Panc1 (cell line): ENCODE results near the gene PADI6.

Experiments
- POLR2AphosphoS5 ChIP-seq: IDR thresholded peaks from 2 replicates; pipeline ENCODE4 v1.6.1; 2012; ENCODE audit warnings: mild to moderate bottlenecking, low read depth, low read length, moderate library complexity
- SIN3A ChIP-seq: IDR thresholded peaks from 2 replicates; pipeline ENCODE4 v1.6.1; 2012; ENCODE audit warnings: low read depth, mild to moderate bottlenecking, low read length, moderate library complexity, borderline replicate concordance; ENCODE audit not compliant: insufficient read depth
- TF ChIP-seq, protein P1 (sequence below): fragments of 450-650 bp; IDR thresholded peaks from 2 replicates; pipeline ENCODE4 v1.5.1; 2017; ENCODE audit warnings: mild to moderate bottlenecking
- TF ChIP-seq, protein P2 (sequence below), 2 experiments: IDR thresholded peaks; 2 replicates each; pipeline ENCODE4 v1.6.1; 2011 to 2012; ENCODE audit warnings: low read depth in 2 of 2, control low read depth in 1 of 2, low read length in 1 of 2, mild to moderate bottlenecking in 1 of 2, moderate library complexity in 1 of 2; ENCODE audit not compliant: insufficient read depth in 1 of 2

DNA sequence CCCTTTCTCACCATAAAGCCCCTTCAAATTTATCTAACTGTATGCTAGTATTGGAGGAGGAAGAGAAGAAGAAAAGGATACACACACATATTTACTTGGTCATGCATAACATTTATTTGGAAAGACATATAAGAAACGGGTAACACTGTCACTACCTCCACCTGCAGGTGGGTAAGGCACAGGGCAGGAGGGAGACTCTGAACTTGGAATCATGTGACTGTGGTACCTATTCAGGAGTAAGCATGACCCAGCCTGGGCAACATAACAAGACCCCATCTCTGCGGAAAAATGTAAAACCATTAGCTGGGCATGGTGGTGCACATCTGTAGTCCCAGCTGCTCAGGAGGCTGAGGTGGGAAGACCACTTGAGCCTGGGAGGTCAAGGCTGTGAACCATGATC lies 1.4 kb upstream of the PADI6 start:
- TF ChIP-seq, protein P1, sequence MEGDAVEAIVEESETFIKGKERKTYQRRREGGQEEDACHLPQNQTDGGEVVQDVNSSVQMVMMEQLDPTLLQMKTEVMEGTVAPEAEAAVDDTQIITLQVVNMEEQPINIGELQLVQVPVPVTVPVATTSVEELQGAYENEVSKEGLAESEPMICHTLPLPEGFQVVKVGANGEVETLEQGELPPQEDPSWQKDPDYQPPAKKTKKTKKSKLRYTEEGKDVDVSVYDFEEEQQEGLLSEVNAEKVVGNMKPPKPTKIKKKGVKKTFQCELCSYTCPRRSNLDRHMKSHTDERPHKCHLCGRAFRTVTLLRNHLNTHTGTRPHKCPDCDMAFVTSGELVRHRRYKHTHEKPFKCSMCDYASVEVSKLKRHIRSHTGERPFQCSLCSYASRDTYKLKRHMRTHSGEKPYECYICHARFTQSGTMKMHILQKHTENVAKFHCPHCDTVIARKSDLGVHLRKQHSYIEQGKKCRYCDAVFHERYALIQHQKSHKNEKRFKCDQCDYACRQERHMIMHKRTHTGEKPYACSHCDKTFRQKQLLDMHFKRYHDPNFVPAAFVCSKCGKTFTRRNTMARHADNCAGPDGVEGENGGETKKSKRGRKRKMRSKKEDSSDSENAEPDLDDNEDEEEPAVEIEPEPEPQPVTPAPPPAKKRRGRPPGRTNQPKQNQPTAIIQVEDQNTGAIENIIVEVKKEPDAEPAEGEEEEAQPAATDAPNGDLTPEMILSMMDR = no peak
- TF ChIP-seq POLR2AphosphoS5 = no peak
- TF ChIP-seq, protein P2, sequence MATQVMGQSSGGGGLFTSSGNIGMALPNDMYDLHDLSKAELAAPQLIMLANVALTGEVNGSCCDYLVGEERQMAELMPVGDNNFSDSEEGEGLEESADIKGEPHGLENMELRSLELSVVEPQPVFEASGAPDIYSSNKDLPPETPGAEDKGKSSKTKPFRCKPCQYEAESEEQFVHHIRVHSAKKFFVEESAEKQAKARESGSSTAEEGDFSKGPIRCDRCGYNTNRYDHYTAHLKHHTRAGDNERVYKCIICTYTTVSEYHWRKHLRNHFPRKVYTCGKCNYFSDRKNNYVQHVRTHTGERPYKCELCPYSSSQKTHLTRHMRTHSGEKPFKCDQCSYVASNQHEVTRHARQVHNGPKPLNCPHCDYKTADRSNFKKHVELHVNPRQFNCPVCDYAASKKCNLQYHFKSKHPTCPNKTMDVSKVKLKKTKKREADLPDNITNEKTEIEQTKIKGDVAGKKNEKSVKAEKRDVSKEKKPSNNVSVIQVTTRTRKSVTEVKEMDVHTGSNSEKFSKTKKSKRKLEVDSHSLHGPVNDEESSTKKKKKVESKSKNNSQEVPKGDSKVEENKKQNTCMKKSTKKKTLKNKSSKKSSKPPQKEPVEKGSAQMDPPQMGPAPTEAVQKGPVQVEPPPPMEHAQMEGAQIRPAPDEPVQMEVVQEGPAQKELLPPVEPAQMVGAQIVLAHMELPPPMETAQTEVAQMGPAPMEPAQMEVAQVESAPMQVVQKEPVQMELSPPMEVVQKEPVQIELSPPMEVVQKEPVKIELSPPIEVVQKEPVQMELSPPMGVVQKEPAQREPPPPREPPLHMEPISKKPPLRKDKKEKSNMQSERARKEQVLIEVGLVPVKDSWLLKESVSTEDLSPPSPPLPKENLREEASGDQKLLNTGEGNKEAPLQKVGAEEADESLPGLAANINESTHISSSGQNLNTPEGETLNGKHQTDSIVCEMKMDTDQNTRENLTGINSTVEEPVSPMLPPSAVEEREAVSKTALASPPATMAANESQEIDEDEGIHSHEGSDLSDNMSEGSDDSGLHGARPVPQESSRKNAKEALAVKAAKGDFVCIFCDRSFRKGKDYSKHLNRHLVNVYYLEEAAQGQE (IDR thresholded peaks at IDR 0.05; ENCODE audit: insufficient read depth in 1 of 2, low read depth in 2 of 2, low read length in 1 of 2) = no peak
- TF ChIP-seq SIN3A = no peak
